GM21367 (cell line): ENCODE results near the gene BEST1.

ENCODE experiments used
- ATAC-seq: cut with Tn5 transposase; IDR thresholded peaks from one replicate; pipeline ENCODE4 v1.9.1; 2021; ENCODE audit not compliant: unreplicated experiment

BEST1 gene

DNA sequence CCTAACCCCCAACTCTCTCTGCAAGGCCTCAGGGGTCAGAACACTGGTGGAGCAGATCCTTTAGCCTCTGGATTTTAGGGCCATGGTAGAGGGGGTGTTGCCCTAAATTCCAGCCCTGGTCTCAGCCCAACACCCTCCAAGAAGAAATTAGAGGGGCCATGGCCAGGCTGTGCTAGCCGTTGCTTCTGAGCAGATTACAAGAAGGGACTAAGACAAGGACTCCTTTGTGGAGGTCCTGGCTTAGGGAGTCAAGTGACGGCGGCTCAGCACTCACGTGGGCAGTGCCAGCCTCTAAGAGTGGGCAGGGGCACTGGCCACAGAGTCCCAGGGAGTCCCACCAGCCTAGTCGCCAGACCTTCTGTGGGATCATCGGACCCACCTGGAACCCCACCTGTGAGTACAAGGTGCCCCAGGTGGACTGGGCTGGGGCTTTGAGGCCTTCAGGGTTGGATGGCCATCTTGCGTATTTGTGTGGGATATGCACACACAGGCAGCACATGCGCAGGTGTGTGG, at the start of gene BEST1:
Gene BEST1 (plus strand): TSS at position 317 of the 513 bp plus-strand sequence. CDS start 1,456 bp downstream, outside the sequence.
- no peak for ATAC-seq

DNA sequence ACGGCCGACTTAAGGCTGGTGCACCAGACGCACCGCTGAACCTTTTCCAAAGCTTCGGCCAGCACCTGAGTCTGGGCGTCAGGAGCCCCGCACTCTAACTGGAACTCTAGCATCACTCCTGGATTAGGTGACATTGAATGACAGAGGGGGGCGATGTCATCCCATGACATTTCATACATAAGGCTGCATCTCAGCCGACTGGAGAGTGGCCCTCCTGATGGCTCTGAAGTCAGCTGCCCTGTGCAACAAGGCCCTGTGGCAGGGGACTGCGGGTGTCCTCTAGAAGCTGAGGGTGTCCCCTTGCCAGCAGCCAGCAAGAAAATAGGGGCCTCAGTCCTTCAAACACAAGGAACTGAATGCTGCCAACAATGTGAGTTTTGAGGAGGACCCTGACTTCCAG, 48.8 kb upstream of the BEST1 start:
- no peak for ATAC-seq

DNA sequence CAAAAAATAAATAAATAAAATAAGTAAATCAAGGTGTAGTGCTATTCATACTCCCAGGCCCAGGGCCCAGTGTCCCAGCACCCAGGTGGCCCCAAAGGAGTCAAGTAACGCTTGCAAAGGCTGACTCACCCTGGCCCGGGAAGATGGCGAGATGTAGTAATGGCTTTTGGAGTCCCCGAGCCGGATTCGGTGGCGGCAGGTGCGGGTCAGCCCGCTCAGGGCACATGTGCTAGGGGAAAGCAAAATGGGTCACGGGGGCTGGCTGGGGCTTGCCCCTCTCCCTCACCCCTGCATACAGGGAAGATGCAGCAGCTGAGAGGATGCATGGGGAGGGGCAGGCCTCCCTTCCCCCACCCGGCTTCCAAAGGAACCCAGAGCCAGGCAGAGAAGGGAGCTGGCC, 47.8 kb upstream of the BEST1 start:
- ATAC-seq: no peak

DNA sequence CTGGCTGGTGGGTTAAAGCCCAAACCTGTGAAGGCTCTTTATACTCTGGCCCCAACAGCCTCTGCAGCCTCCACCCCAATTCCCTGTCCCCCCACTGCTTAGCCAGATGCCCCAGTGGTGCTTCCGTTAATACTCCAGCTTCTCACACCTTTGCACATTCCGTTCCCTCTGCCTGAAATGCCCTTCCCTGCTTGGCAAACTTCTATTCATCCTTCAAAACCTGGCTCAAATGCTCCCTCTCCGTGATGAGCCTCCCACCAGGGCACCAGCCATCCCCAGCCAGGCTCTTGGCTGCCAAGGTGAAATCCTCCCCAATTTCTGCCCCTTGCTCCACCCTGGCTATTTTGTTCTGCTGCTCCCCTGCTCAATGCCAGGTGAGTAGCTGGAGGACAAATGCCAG, 46.3 kb upstream of the BEST1 start:
- no peak for ATAC-seq

DNA sequence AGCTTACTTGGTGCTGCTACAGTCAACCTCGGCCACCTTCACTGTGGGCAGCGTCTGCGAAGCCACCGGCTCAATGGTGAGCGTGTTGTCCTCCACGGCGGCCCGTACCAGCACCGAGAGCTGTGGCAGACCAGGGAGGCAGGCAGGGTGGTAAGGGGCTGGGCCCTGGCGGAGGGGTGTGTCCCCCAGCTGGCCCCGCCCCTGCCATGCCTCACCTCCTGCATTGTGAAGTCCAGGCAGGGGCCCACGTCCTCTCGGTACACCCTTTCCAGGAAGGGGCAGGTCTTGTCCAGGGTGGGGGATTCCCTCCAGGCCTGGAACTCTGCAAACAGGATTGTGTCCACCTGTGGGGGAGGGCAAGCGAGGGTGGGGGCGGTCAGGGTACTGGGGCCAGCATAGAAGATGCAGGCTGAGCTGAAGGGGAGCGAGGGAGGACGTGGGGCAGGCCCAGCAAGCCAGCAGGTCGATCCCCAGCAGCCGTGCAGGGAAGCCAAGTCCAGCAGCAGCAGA, 45.6 kb upstream of the BEST1 start:
- no peak for ATAC-seq

DNA sequence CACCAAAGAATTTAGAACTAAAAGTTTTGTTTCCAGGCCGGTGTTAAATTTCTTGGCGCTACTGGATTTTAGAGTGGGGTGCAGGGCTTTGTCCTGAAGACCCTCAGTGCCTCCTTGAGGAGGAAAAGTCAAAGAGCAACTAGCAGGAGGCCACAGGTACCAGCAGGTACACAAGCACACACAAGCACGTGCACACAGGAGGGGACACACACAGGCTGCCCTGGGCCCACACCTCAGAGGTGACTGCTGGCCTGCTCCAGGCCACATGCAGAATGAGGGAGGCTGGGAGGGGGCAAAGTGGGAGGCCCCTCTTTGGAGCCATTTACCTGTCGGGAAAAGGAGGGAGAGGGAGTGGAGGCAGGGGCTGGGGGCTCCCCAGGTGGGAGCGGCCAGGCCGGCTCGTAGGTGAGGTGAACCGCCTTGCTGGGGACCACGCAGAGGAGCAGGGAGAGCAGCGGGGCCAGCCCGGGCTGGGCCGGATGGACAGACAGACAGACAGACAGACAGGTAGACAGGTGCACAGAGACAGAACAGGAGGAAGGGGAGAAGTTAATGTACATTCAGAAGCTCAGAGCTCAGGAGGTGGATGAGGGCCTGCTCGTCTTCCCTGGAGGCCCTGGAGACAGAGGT, 45.0 kb upstream of the BEST1 start:
- ATAC-seq: no peak

DNA sequence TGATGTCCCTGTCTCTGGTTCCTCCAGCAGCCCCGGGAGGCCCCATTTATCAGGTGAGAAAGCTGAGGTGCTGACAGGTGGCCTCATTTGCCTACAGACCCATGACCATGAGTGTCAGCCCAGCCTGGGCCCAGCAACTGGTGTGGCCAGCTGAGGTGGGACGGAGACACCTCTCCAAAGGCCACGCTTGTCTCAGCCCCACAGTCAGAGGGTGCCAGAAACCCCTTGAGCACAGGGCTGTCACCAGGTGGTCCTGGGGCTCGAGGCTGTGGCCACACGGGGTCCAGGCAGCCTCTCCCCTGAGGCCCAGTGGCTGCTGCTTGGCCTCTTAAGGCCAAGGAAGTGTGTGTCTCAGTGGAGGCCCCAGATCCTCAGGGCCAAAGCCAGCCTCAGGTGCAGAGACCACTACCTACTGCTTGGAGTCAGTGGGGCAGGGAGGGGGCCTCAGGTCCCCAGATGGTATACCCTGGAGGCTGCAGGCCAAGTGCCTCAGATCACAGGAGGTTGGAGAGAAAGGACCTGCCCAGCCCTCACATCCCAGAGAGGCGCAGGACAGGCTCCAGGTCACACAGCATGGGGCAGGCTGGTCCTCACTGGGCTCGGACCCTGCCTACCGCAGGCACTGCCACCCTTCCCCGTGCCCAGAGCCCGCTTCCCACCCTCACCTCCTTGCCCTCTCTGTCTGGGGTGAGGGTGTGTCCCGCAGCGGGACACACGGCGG, 44.2 kb upstream of the BEST1 start:
- no peak for ATAC-seq

DNA sequence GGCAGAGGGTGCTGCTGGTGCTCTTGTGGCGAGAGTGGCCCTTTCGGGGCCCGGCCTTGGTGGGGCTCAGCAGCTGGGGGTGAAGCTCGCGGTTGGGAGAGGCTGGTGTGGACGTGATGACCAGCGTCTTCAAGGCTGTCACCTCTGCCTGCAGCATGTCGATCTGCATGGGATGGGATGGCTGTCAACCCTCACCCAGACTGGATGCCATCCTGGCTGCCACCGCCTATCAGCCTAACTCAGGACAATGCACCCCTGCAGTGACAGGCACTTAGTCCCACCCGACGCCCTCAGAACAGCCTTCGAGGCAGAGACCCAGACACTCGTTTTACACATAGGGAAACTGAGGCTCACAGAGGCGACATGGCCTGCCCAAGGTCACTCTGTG, 43.6 kb upstream of the BEST1 start:
- ATAC-seq: no peak

DNA sequence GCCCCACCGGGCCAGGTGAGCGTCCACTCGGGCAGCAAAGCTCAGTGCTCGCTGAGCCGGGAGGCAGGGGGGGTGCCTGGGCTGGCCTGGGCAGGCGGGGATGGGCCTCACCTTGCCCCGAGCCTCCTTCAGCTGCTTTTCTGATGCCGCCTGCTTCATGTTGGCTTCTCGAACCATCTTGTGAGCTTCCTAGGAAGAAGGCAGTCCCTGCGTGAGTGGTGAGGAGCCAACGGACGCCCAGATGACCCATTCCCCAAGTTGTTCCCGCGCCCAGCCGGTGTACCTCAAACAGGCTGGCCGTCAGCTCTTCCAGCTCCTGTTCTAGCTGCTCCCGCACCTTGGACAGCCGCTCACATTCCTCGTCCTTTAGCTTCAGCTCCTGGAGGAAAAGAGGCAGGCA, 42.9 kb upstream of the BEST1 start:
- no peak for ATAC-seq

DNA sequence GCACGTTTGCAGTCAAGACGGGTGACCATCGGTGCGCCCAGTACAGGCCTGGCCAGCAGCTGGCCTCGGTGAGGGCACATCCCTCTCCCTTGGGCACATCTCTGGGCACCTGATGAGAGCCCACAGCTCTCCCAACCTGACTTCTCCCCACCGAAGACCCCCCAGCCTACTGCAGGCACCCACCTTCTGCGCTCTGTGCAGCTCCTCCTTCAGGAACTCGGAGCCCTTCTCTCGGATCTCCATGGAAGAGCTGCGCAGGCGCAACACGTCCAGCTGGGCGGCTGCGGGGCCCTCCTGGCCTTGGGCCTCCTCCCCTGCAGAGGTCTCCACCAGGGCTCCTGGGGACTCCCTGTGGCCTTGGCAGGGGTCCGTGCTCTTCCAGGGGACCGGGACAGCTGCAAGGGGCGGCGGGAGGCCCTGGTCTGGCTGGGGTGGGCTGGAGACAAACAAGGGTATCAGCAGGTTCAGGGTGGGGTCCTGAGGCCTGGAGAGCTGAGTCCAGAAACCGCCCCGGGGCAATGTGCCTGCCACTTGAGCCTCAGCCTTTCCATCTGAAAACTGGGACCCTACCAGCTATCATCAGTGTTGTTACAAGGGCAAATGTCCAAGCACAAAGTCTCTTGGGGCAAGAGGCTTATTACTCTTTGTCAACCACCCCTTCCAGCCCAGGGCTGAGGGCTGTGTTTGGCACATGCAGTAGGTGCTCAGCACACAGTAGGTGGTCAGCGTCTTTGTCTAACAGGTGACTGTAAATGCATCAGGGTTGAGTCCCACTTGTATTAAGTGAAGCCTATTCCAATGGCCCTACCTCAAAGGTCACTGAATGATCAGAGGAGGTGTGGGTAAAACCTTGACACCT, 42.1 kb upstream of the BEST1 start:
- ATAC-seq: no peak

DNA sequence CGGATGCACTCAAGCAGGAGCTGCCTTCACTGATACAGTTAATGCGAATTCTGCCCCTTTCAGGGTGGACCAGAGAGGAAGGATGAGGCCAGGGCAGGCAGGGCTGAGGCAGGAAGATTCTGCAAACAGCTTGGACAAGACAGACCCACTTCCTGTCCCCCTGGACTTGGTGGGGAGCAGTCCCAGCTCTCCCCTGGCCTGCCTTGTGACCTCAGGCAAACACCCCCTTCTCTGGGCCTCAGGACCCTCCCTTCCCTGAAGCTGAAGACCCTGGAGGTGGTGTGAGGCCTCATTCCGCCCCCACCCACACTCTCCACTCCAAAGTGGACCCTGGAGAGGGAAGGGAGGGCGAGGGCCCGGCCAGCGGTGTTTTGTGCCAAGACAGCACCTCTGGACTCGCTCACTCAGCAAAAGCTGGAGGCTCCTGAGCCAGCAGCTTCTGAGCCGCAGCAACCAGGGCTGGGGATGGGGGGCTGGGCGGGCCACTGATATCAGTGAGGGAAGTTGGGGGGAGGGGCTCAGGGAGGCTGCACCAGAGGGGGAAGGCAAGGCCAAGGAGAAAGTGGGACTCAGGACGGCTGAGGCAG, 41.3 kb upstream of the BEST1 start:
- no peak for ATAC-seq

DNA sequence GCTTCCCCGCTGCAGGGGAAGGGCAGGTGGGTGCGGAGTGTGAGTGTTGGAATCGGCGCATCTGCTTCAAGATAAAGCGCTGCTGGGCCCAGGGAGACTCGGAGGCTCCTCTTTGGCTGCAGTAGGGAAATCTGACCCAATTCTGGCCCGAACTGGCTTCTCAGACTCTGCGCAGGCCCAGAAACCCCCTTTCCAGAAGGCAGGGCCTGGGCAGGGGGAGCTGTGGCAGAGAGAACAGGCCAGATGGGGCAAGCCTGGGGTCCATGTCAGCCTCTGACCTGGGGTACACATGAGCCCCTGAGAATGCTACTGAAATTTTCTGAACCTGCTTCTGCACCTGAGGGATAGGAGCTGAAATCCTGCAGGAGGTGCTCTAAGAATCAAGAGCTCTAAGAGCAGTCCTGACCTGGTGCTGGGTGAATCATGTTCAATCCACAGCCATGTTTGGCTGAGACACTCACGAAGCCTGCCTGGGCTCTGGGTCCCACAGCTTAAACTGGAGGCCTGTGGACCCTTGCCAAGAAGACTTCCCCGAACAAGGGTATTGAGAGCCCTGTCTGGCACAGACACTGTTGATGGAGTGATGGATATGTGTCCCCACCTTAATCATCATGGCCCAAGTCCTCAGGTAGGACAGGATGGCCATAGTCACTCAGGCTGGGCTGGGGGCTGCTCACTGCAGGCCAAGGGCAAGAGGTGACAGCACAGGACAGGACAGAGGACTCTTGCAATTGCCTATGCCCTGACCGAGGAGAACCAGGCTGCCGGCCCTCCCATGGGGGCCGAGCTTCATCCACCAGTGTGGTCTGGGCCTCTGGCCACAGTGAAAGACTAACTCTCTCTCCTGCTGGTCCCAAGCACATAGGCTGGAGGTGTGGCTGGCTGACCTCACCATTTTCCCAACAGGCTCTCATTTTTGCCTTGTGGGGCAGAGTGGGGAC, 39.7 kb upstream of the BEST1 start:
- no peak for ATAC-seq

DNA sequence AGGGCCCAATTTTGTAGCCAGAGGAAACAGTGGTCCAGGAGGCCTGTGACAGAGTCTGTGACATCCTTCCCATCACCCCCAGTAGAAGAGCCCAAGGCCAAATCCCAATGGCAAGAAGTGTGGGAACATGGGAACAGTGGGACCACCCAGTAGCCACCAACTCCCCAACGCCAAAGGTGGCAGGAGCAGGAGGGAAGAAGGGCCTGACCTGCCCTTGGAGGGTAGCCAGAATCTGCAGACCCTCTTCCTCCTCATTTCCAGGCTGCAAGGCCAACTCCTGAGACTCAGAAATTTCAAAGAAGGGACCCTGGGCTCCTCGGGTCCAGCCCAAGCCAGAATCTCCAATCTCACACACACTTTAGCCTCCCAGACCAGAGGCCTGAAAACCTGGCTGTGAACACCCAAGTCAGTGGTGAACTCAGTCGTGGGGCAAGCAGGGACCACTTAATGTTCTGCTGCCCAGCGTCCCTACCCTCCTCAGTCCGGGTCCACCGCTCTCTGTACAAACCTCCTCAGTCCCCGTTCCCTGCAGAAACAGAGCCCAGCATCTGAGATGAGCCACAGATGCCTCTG, 38.9 kb upstream of the BEST1 start:
- ATAC-seq: no peak

DNA sequence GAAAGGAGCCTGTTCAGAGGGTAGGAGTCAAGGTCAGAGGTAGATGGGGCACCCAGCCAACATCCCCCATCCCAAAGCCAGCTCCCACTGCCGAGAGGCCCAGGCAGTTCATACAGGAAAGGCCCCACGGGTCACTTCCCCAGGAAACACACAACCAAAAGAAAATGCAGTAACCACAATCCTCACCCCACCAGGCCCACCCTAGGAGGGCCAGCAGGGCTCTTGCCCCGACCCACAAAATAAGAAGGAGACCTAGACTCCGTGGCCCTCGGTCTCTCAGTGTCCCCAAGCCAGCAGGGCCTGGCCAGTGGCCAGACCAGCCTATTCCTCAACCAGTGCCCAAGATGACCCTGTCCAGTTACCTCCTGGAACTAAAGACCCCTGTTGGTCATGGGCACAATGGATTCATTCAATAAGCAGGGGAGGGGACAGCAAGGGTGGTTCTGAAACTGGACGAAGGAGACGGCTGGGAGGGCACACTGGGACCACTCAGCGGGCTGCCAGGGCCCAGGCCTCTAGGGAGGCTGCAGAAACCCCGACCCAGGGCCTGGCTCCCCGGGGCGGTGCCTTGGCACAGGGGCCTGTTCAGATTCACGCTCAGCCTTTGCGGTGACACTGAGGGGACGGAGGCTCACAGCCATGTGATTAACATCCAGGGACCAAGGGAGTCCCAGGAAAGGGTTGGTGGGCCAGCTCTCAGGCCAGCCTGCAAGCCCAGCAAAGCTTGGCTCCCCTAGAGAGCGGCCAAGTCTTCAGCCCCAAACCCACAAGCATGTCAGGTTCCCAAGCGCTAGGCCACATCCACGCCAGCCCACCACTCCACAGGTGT, 38.2 kb upstream of the BEST1 start:
- ATAC-seq: no peak

DNA sequence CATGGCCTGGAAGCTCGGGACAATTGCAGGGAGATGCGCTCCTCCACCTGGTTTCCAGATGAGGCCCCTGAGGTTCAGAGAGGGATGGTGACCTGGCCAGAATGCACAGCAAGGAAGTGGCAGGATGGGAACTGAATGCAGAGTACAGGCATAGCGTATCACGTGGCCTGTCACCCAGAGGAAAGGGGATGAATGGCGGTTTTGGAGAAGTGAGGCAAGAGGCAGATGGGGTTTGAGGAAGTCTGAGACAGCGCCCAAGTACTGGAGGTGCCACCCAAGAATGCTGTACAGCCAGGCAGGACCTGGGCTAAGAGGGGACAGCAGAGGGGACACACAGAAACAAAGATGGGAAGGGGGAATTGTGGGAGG, 37.6 kb upstream of the BEST1 start:
- ATAC-seq: no peak

DNA sequence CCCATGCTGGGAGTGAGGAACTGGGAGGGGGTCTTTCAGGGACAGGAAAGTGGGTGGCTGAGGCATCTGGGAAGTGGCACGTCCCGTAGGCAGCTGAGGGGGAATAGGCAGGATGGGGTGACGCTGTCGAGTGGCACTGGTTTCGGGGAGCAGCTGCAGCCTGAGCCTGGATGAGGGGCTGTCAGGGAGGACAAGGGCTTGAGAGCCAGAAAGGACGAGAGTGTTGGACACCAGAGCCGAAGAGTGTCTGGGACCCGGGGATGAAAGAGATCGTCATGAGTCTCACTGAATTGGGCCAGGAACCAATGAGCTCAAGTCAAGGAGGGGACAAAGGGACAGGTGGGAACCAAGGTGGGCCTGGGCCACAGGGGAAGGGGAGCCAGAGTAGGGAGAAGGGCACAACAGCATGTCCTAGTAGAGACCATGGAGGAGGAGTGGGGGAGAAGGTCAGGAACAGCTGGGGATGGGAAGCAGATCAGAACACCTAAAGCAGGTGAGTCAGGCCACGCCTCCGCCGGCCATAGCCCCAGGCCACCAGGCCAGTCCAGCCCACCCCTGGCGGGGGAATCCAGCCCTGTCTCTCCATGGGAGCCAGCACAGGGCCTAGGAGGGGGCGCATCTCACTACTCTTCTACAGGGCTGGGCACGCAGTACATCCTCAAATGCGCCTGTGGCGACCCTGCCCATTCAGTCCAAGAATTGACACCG, 37.0 kb upstream of the BEST1 start:
- ATAC-seq: no peak

DNA sequence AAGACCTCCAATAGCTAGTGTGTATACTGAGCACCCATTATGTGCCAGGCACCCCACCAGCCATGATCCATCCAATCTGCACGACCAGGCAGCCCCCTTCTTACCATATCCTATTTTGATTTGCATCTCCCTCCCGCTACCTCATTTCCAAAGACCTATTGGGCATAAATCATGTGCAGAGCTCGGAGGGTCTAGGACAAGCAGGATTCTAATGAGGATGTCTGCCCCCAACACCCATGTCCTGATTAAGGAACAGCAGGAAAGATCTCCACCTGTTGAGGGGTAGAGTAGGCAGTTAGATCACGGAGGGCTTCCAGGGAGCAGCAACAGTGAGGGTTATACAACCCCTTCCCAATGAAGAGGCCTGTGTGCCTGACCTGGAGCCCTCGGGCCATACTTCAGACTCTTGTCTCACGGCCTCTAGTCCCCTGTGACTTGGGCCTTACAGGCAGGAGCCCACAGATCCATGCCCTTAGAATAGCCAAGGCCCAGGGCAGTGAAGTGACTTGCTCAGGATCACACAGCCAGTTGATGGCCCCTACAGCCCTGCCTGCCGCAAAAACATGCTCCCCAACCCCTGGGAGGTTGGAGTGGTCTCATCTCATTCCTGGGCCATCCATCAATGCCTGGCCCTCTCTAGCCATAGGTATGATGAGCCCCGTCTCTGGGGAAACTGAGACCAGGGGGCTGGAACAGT, 36.3 kb upstream of the BEST1 start:
- no peak for ATAC-seq
